ENCODE results near the gene VWA3B. TPM values are rescaled to one million over a fixed set of nuclear protein-coding genes. Genes with fewer than 3 reads are reported as not detected.

VWA3B gene
- total and polyA plus RNA-seq, 2 donors (not counting 3 experiments of a cell fraction or from before 2014, with no cell fraction given): not detected

- BruUV-seq (replicated peaks): no TSS peak
- FAIRE-seq (no peak), DNase-seq (ENCODE audit: low read depth, low spot score) (no peak)
- no peaks in the 10 kb centered on the region for H3K9me3 ChIP-seq (replicated peaks; ENCODE audit: control insufficient read depth, insufficient read depth, low read length)
- no peaks in the 10 kb centered on the region for H3K36me3 ChIP-seq (ENCODE audit: control insufficient read depth in 2 of 2, extremely low read depth in 1 of 2, insufficient read depth in 2 of 2, low read length in 2 of 2)
- no peak for TF ChIP-seq GATA2 (IDR thresholded peaks at IDR 0.05; ENCODE audit: insufficient read depth, insufficient read length, low read depth, low read length)
- no peak for TF ChIP-seq MAX (IDR thresholded peaks at IDR 0.05; ENCODE audit: insufficient read depth, insufficient read length)
- no peak for TF ChIP-seq MYC (IDR thresholded peaks at IDR 0.05; ENCODE audit: low read depth, low read length)
- H2AFZ ChIP-seq (ENCODE audit: low read depth, low read length): no peak overlapping the region
- no peak overlapping the region for H3K9ac ChIP-seq (replicated peaks; ENCODE audit: extremely low read depth, insufficient read depth, low read length)
- H3K4me3 ChIP-seq (replicated peaks in 1 of 3; ENCODE audit: insufficient read depth in 1 of 3, low read depth in 1 of 3, low read length in 3 of 3): no peak overlapping the region
- intact Hi-C loops (cut with micrococcal nuclease) (no loop called here), dilution Hi-C loops (cut with MboI; ENCODE audit: extremely low pct_ligation_motif_present, low sequenced_read_pairs) (no loop called here)
- no peaks in the 10 kb centered on the region for H3K79me2 ChIP-seq (ENCODE audit: control insufficient read depth, insufficient read depth, low read length)
- H3K27me3 ChIP-seq (ENCODE audit: control insufficient read depth in 2 of 2, insufficient read depth in 2 of 2, low read length in 2 of 2): peaks cover 0 to 4% of the 10 kb centered on the region in 2 experiments
- ChIA-PET POLR2A (no interaction called here), CTCF (no interaction called here)
- no peak overlapping the region for H3K4me2 ChIP-seq (ENCODE audit: insufficient read depth, low read length)
- no peaks in the 10 kb centered on the region for H4K20me1 ChIP-seq (replicated peaks; ENCODE audit: control insufficient read depth, extremely low read depth, insufficient read depth, low read length)
- H3K4me1 ChIP-seq (ENCODE audit: control insufficient read depth, extremely low read depth, insufficient read depth, low read length): no peaks in the 10 kb centered on the region
- no peak overlapping the region for H3K27ac ChIP-seq (ENCODE audit: insufficient read depth, low read depth, low read length)
- no peaks in the 10 kb centered on the region for H3K9me1 ChIP-seq (replicated peaks; ENCODE audit: control insufficient read depth, extremely low read depth, insufficient read depth, low read length)
These were observed 39.1 kb downstream of the VWA3B start for GRCh38 chr2:98126061-98126460.

DNA sequence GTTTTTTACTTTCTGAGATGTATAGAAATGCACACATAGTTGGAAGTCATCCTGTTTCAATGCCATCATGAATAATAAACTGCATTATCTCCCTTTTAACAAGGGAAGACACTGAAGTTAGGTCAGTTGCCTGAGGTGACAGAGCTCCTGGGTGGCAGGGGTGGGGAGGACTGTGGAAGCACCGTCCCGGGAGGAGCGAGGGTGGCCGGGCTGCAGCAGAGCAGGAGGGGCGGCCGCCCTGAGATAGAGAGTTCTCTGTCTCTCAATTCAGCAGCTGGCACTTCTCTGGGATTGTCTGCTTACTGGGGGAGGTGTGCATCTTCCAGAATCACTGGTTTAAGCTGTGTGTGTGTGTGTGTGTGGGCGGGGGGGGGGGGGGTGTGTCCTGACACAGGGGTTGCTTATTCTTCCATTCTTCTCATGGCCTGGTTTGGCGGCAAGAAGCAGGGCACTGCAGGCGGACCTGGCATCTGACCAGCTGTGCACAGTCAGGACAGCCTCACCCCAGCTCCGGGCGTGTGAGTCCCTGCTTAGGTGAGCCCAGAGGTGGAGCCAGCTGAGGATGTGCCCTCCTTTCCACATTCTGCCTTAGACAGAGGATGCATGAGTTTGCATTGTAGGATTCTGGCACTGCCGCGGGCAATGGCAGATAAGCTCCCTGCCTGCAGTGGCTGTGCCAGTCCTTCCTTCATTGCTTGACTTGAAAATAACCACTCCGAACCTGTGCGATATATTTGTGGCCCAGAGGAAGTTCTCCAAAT lies 40.4 kb downstream of the VWA3B start:
- H2AFZ ChIP-seq (ENCODE audit: low read depth, low read length): no peak overlapping the region
- CTCF ChIA-PET: no interaction called here
- H3K9me3 ChIP-seq (replicated peaks; ENCODE audit: control insufficient read depth, insufficient read depth, low read length): no peaks in the 10 kb centered on the region
- dilution Hi-C loops (cut with MboI; ENCODE audit: extremely low pct_ligation_motif_present, low sequenced_read_pairs): no loop called here
- FAIRE-seq: no peak
- TF ChIP-seq CTCF (IDR thresholded peaks at IDR 0.05; ENCODE audit: extremely low read depth in 1 of 2, insufficient read depth in 1 of 2, low read depth in 1 of 2, low read length in 2 of 2): no peak
- TF ChIP-seq POLR2A (IDR thresholded peaks at IDR 0.05; ENCODE audit: low read depth, low read length): no peak
- TF ChIP-seq MYC (IDR thresholded peaks at IDR 0.05; ENCODE audit: low read depth, low read length): no peak
- no peak for TF ChIP-seq EZH2 (IDR thresholded peaks at IDR 0.05; ENCODE audit: borderline replicate concordance, low read depth, low read length, severe bottlenecking)
- TF ChIP-seq POLR2AphosphoS5 (IDR thresholded peaks at IDR 0.05; ENCODE audit: insufficient read depth, low read depth, low read length): no peak
- no peak for TF ChIP-seq JUN (IDR thresholded peaks at IDR 0.05; ENCODE audit: borderline replicate concordance, insufficient read depth, insufficient read length, low read depth)
- TF ChIP-seq GATA2 (IDR thresholded peaks at IDR 0.05; ENCODE audit: insufficient read depth, insufficient read length, low read depth, low read length): no peak
- H3K36me3 ChIP-seq (ENCODE audit: control insufficient read depth in 2 of 2, extremely low read depth in 1 of 2, insufficient read depth in 2 of 2, low read length in 2 of 2): no peaks in the 10 kb centered on the region
- POLR2A ChIA-PET: no interaction called here
- H3K79me2 ChIP-seq (ENCODE audit: control insufficient read depth, insufficient read depth, low read length): no peaks in the 10 kb centered on the region
- peaks cover 0 to 2% of the 10 kb centered on the region in 2 experiments for H3K27me3 ChIP-seq (ENCODE audit: control insufficient read depth in 2 of 2, insufficient read depth in 2 of 2, low read length in 2 of 2)
- no peaks in the 10 kb centered on the region for H4K20me1 ChIP-seq (replicated peaks; ENCODE audit: control insufficient read depth, extremely low read depth, insufficient read depth, low read length)
- intact Hi-C loops (cut with micrococcal nuclease): no loop called here
- no peak overlapping the region for H3K27ac ChIP-seq (ENCODE audit: insufficient read depth, low read depth, low read length)
- no peak overlapping the region for H3K9ac ChIP-seq (replicated peaks; ENCODE audit: extremely low read depth, insufficient read depth, low read length)
- H3K9me1 ChIP-seq (replicated peaks; ENCODE audit: control insufficient read depth, extremely low read depth, insufficient read depth, low read length): no peaks in the 10 kb centered on the region
- DNase-seq (ENCODE audit: low read depth, low spot score): no peak
- no peaks in the 10 kb centered on the region for H3K4me1 ChIP-seq (ENCODE audit: control insufficient read depth, extremely low read depth, insufficient read depth, low read length)
- no peak overlapping the region for H3K4me2 ChIP-seq (ENCODE audit: insufficient read depth, low read length)
- BruUV-seq (replicated peaks): no TSS peak
- H3K4me3 ChIP-seq (replicated peaks in 1 of 3; ENCODE audit: insufficient read depth in 1 of 3, low read depth in 1 of 3, low read length in 3 of 3): no peak overlapping the region

All from endothelial cell of umbilical vein (primary cell).